Keratinocyte (primary cell): ENCODE data around the gene DNASE1. TPM values are rescaled to one million over a fixed set of nuclear protein-coding genes. Genes with fewer than 3 reads are reported as not detected.

ENCODE experiments used
- DNase-seq: peaks from one replicate; pipeline ENCODE4 v3.0.0-alpha.2; 2011; ENCODE audit warnings: low read depth, missing footprints, low spot score
- FAIRE-seq: peaks from 2 replicates; lab custom pipeline; 2011; peaks lifted over from hg19 to GRCh38; lab: Jason Lieb, UNC
- H2AFZ ChIP-seq: 2 replicates; pipeline ENCODE4 v1.6.0; 2012; ENCODE audit warnings: low read length, control low read depth, inconsistent platforms; ENCODE audit not compliant: control insufficient read depth
- H3K27ac ChIP-seq: 2 replicates; pipeline ENCODE4 v1.5.1; 2011; ENCODE audit warnings: low read length; ENCODE audit not compliant: control insufficient read depth, insufficient read depth
- H3K27me3 ChIP-seq: 3 replicates; pipeline ENCODE4 v1.6.0; 2011; ENCODE audit warnings: low read length; ENCODE audit not compliant: control insufficient read depth, insufficient read depth; ENCODE audit errors: extremely low read depth
- H3K36me3 ChIP-seq, 2 experiments: 2 replicates in 1 of 2; 3 replicates in 1 of 2; pipeline ENCODE4 v1.5.1; 2011; ENCODE audit warnings: low read length in 2 of 2, mild to moderate bottlenecking in 1 of 2; ENCODE audit not compliant: control insufficient read depth in 2 of 2, insufficient read depth in 2 of 2; ENCODE audit errors: extremely low read depth in 1 of 2
- H3K4me1 ChIP-seq: 3 replicates; pipeline ENCODE4 v1.5.1; 2011; ENCODE audit warnings: low read length; ENCODE audit not compliant: control insufficient read depth, insufficient read depth; ENCODE audit errors: extremely low read depth
- H3K4me2 ChIP-seq: 3 replicates; pipeline ENCODE4 v1.6.0; 2011; ENCODE audit warnings: low read depth, low read length; ENCODE audit not compliant: control insufficient read depth, insufficient read depth; ENCODE audit errors: extremely low read depth
- H3K4me3 ChIP-seq, 3 experiments: fragments of 200-600 bp in 1 of 3; sonication (generic) in 1 of 3; 2 replicates in 2 of 3; 3 replicates in 1 of 3; pipeline ENCODE4 v1.5.1; 2011 to 2016; ENCODE audit warnings: low read length in 3 of 3, mild to moderate bottlenecking in 3 of 3, control low read depth in 2 of 3, inconsistent platforms in 1 of 3, low read depth in 1 of 3, mixed read lengths in 1 of 3, mixed run types in 1 of 3, moderate library complexity in 1 of 3; ENCODE audit not compliant: control insufficient read depth in 2 of 3, insufficient read depth in 2 of 3; ENCODE audit errors: extremely low read depth in 1 of 3
- H3K79me2 ChIP-seq: 2 replicates; pipeline ENCODE4 v1.6.0; 2012; ENCODE audit warnings: low read length; ENCODE audit not compliant: control insufficient read depth, insufficient read depth
- H3K9ac ChIP-seq: 3 replicates; pipeline ENCODE4 v1.6.0; 2011; ENCODE audit warnings: low read length; ENCODE audit not compliant: control insufficient read depth, insufficient read depth; ENCODE audit errors: extremely low read depth
- H3K9me1 ChIP-seq: 3 replicates; pipeline ENCODE4 v1.6.0; 2011; ENCODE audit warnings: low read length; ENCODE audit not compliant: control insufficient read depth, insufficient read depth; ENCODE audit errors: extremely low read depth
- H3K9me3 ChIP-seq: 2 replicates; pipeline ENCODE4 v1.5.1; 2012; ENCODE audit warnings: low read depth, low read length; ENCODE audit not compliant: control insufficient read depth
- H4K20me1 ChIP-seq: 3 replicates; pipeline ENCODE4 v1.6.0; 2011; ENCODE audit warnings: low read length; ENCODE audit not compliant: control insufficient read depth, insufficient read depth; ENCODE audit errors: extremely low read depth
- EZH2 ChIP-seq: IDR thresholded peaks from one replicate; pipeline ENCODE4 v1.6.1; 2012; ENCODE audit warnings: inconsistent platforms, mild to moderate bottlenecking, low read length, moderate library complexity
- dilution Hi-C: fragments of 300-500 bp; cut with MboI; formaldehyde crosslinking; loops from one replicate; pipeline ENCODE4 v1.7.0; 2020; ENCODE audit warnings: low sequenced_read_pairs; ENCODE audit not compliant: extremely low pct_ligation_motif_present
- polyA plus RNA-seq, 5 experiments: library from polyadenylated mRNA; depleted of rRNA in 3 of 5; stranded (reverse) in 3 of 5; stranded (forward) in 1 of 5; unstranded in 1 of 5; fragments of >200 nt; gene quantifications; 1 replicate in 1 of 5; 2 replicates in 3 of 5; 3 replicates in 1 of 5; pipeline versions ENCODE4 v1.2.1 to v1.2.3, GENCODE V29; 2011 to 2012; ENCODE audit warnings: missing spikeins in 2 of 5, low read depth in 1 of 5, low replicate concordance in 1 of 5
- TF ChIP-seq, protein P1 (sequence below), 3 experiments: IDR thresholded peaks in 1 of 3; conservative IDR thresholded peaks in 1 of 3; optimal IDR thresholded peaks in 1 of 3; 2 replicates in 2 of 3; 3 replicates in 1 of 3; pipeline versions ENCODE3 to v1.5.1; 2011; ENCODE audit warnings: low read length in 3 of 3, mild to moderate bottlenecking in 3 of 3, moderate library complexity in 2 of 3, control low read depth in 1 of 3, inconsistent platforms in 1 of 3; ENCODE audit not compliant: insufficient read depth in 2 of 3; ENCODE audit errors: extremely low read depth in 1 of 3

Gene DNASE1
- polyA plus RNA-seq, 1 donor (not counting 4 experiments of a cell fraction or from before 2014, with no cell fraction given): 5.2 TPM

DNA sequence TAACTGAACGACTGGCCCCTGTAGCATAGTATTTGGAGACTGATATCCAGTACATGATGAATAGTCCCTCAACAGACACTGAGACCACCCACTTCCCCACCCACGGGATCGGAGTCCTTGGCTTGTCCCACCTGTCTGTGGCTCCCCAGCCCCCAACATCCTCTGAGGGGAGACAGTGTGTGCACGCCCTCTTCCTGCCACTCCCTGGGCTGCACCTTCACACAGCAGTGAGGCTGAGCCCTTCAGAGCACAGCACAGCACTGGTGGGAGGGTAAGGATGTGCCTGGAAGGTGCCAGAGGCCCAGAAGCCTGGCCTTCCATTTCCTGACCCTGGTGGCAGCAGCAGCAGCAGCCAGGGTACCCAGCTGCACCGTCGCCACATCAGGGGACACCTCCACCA, 11.0 kb downstream of the DNASE1 start:
- Histone ChIP-seq H3K9ac (no peak overlapping the region), H3K27me3 (no peaks in the 10 kb centered on the region), H4K20me1 (no peaks in the 10 kb centered on the region), H3K9me3 (no peaks in the 10 kb centered on the region), H3K4me3 (no peak overlapping the region), H3K36me3 (peaks cover 18 to 49% of the 10 kb centered on the region in 2 experiments), H3K9me1 (no peaks in the 10 kb centered on the region), H2AFZ (no peak overlapping the region), H3K79me2 (no peaks in the 10 kb centered on the region), H3K27ac (no peak overlapping the region), H3K4me2 (no peak overlapping the region), H3K4me1 (no peaks in the 10 kb centered on the region)
- dilution Hi-C loops: no loop called here
- TF ChIP-seq, protein P1, sequence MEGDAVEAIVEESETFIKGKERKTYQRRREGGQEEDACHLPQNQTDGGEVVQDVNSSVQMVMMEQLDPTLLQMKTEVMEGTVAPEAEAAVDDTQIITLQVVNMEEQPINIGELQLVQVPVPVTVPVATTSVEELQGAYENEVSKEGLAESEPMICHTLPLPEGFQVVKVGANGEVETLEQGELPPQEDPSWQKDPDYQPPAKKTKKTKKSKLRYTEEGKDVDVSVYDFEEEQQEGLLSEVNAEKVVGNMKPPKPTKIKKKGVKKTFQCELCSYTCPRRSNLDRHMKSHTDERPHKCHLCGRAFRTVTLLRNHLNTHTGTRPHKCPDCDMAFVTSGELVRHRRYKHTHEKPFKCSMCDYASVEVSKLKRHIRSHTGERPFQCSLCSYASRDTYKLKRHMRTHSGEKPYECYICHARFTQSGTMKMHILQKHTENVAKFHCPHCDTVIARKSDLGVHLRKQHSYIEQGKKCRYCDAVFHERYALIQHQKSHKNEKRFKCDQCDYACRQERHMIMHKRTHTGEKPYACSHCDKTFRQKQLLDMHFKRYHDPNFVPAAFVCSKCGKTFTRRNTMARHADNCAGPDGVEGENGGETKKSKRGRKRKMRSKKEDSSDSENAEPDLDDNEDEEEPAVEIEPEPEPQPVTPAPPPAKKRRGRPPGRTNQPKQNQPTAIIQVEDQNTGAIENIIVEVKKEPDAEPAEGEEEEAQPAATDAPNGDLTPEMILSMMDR (optimal IDR thresholded peaks at IDR 0.05 in 1 of 3, IDR thresholded peaks at IDR 0.05 in 1 of 3, conservative IDR thresholded peaks at IDR 0.05 in 1 of 3; ENCODE audit: extremely low read depth in 1 of 3, insufficient read depth in 2 of 3, low read length in 3 of 3): no peak
- no peak for TF ChIP-seq EZH2
- FAIRE-seq (no peak), DNase-seq (no peak)

GRCh38 chr16:3668626-3669025, 14.1 kb downstream of the DNASE1 start:
- Histone ChIP-seq H3K4me1 (no peaks in the 10 kb centered on the region), H3K4me3 (no peak overlapping the region), H3K9ac (no peak overlapping the region), H3K9me3 (no peaks in the 10 kb centered on the region), H3K4me2 (no peak overlapping the region), H3K27ac (no peak overlapping the region), H3K9me1 (no peaks in the 10 kb centered on the region), H3K27me3 (no peaks in the 10 kb centered on the region), H3K36me3 (peaks cover 19 to 34% of the 10 kb centered on the region in 2 experiments), H2AFZ (no peak overlapping the region), H3K79me2 (no peaks in the 10 kb centered on the region), H4K20me1 (no peaks in the 10 kb centered on the region)
- DNase-seq (no peak), FAIRE-seq (no peak)
- dilution Hi-C loops: no loop called here
- no peak for TF ChIP-seq EZH2
- TF ChIP-seq, protein P1 (optimal IDR thresholded peaks at IDR 0.05 in 1 of 3, IDR thresholded peaks at IDR 0.05 in 1 of 3, conservative IDR thresholded peaks at IDR 0.05 in 1 of 3; ENCODE audit: extremely low read depth in 1 of 3, insufficient read depth in 2 of 3, low read length in 3 of 3): no peak
